ENCODE results near the gene DGCR6L.

- TF ChIP-seq POLR2A (IDR thresholded peaks at IDR 0.05; ENCODE audit: low read length) (no peak), GATA1 (IDR thresholded peaks at IDR 0.05; ENCODE audit: low read depth, low read length) (no peak)
Observed at GRCh38 chr22:20299746-20300136, 20.1 kb downstream of the DGCR6L start.

Measured in erythroblast (primary cell).